Astrocyte (in vitro differentiated cells and primary cell): ENCODE data around the gene ADIPOR2. TPM values are rescaled to one million over a fixed set of nuclear protein-coding genes. Genes with fewer than 3 reads are reported as not detected.

Experiments used
- DNase-seq: peaks from one replicate; pipeline ENCODE4 v3.0.0-alpha.2; 2010; ENCODE audit warnings: low read depth
- FAIRE-seq: peaks from 2 replicates; lab custom pipeline; 2011; peaks lifted over from hg19 to GRCh38; lab: Jason Lieb, UNC
- H2AFZ ChIP-seq: 2 replicates; pipeline ENCODE4 v1.6.0; 2012; ENCODE audit warnings: low read depth, low read length, inconsistent platforms
- H3K27ac ChIP-seq: 2 replicates; pipeline ENCODE4 v1.5.1; 2011; ENCODE audit warnings: low read depth, low read length, inconsistent platforms
- H3K27me3 ChIP-seq: 2 replicates; pipeline ENCODE4 v1.6.0; 2011; ENCODE audit warnings: low read length, inconsistent platforms; ENCODE audit not compliant: insufficient read depth
- H3K36me3 ChIP-seq: 2 replicates; pipeline ENCODE4 v1.5.1; 2011; ENCODE audit warnings: low read length, inconsistent platforms; ENCODE audit not compliant: insufficient read depth
- H3K4me1 ChIP-seq: 2 replicates; pipeline ENCODE4 v1.5.1; 2011; ENCODE audit warnings: low read length, inconsistent platforms; ENCODE audit not compliant: insufficient read depth
- H3K4me2 ChIP-seq: 2 replicates; pipeline ENCODE4 v1.6.0; 2012; ENCODE audit warnings: low read length, inconsistent platforms
- H3K4me3 ChIP-seq: 2 replicates; pipeline ENCODE4 v1.5.1; 2011; ENCODE audit warnings: low read depth, mild to moderate bottlenecking, low read length, inconsistent platforms; ENCODE audit not compliant: insufficient read depth
- H3K79me2 ChIP-seq: 2 replicates; pipeline ENCODE4 v1.6.0; 2012; ENCODE audit warnings: mild to moderate bottlenecking, low read length, inconsistent platforms; ENCODE audit not compliant: insufficient read depth
- H3K9ac ChIP-seq: 2 replicates; pipeline ENCODE4 v1.6.0; 2012; ENCODE audit warnings: mild to moderate bottlenecking, low read length, inconsistent platforms
- H3K9me3 ChIP-seq: 2 replicates; pipeline ENCODE4 v1.5.1; 2012; ENCODE audit warnings: low read depth, mild to moderate bottlenecking, low read length, inconsistent platforms; ENCODE audit not compliant: insufficient read depth
- H4K20me1 ChIP-seq: 2 replicates; pipeline ENCODE4 v1.6.0; 2012; ENCODE audit warnings: low read length, inconsistent platforms; ENCODE audit not compliant: insufficient read depth
- H3K27ac Mint-ChIP-seq: one replicate; pipeline ENCODE4 v1.8.0; 2021; ENCODE audit warnings: mild to moderate bottlenecking, mixed read lengths; ENCODE audit not compliant: unreplicated experiment
- H3K27me3 Mint-ChIP-seq: one replicate; pipeline ENCODE4 v1.8.0; 2021; ENCODE audit warnings: low read depth, mixed read lengths; ENCODE audit not compliant: unreplicated experiment
- H3K36me3 Mint-ChIP-seq: one replicate; pipeline ENCODE4 v1.8.0; 2021; ENCODE audit warnings: low read depth, mixed read lengths; ENCODE audit not compliant: unreplicated experiment
- H3K4me1 Mint-ChIP-seq: one replicate; pipeline ENCODE4 v1.8.0; 2021; ENCODE audit warnings: low read depth, mixed read lengths; ENCODE audit not compliant: unreplicated experiment
- H3K4me3 Mint-ChIP-seq: one replicate; pipeline ENCODE4 v1.8.0; 2021; ENCODE audit warnings: mild to moderate bottlenecking, moderate library complexity, mixed read lengths; ENCODE audit not compliant: unreplicated experiment
- H3K9me3 Mint-ChIP-seq: one replicate; pipeline ENCODE4 v1.8.0; 2021; ENCODE audit warnings: mild to moderate bottlenecking, mixed read lengths; ENCODE audit not compliant: unreplicated experiment
- CTCF ChIP-seq: IDR thresholded peaks from 2 replicates; pipeline ENCODE4 v1.5.1; 2011; ENCODE audit warnings: low read depth, mild to moderate bottlenecking, inconsistent platforms, low read length, moderate library complexity; ENCODE audit not compliant: insufficient read depth
- EZH2 ChIP-seq: IDR thresholded peaks from 2 replicates; pipeline ENCODE4 v1.6.1; 2012; ENCODE audit warnings: mild to moderate bottlenecking, low read length, inconsistent platforms; ENCODE audit not compliant: insufficient read depth
- total RNA-seq: library from RNA; stranded (reverse); gene quantifications from 2 replicates; pipeline ENCODE4 v1.2.1, GENCODE V29; 2021

Gene ADIPOR2
- total RNA-seq, 1 donor from 2014 or later = 56.6 TPM

- Mint-ChIP-seq H3K27me3 (peaks cover 25% of the 10 kb centered on the region), H3K4me1 (peaks cover 20% of the 10 kb centered on the region), H3K36me3 (no peaks in the 10 kb centered on the region), H3K9me3 (peaks cover 8% of the 10 kb centered on the region), H3K4me3 (peak overlapping the region; percentile 34), H3K27ac (no peak overlapping the region)
- H3K27me3 ChIP-seq = peaks cover 27% of the 10 kb centered on the region
- no peaks in the 10 kb centered on the region for H3K36me3 ChIP-seq
- DNase-seq (no peak), FAIRE-seq (no peak)
- no peaks in the 10 kb centered on the region for H3K79me2 ChIP-seq
- TF ChIP-seq EZH2 (no peak), CTCF (no peak)
- H4K20me1 ChIP-seq = no peaks in the 10 kb centered on the region
- no peak overlapping the region for H3K4me3 ChIP-seq
- no peaks in the 10 kb centered on the region for H3K9me3 ChIP-seq
- peaks cover 24% of the 10 kb centered on the region for H3K4me1 ChIP-seq
- H2AFZ ChIP-seq = no peak overlapping the region
- no peak overlapping the region for H3K27ac ChIP-seq
- H3K4me2 ChIP-seq = no peak overlapping the region
- no peak overlapping the region for H3K9ac ChIP-seq
Observed at GRCh38 chr12:1814266-1814665, 123.4 kb downstream of the ADIPOR2 start.

- Histone ChIP-seq H3K27ac (no peak overlapping the region), H3K4me2 (no peak overlapping the region), H3K36me3 (no peaks in the 10 kb centered on the region), H3K4me1 (peaks cover 20% of the 10 kb centered on the region), H3K27me3 (peaks cover 34% of the 10 kb centered on the region), H3K79me2 (no peaks in the 10 kb centered on the region), H3K4me3 (no peak overlapping the region), H3K9me3 (no peaks in the 10 kb centered on the region), H2AFZ (no peak overlapping the region), H4K20me1 (no peaks in the 10 kb centered on the region), H3K9ac (no peak overlapping the region)
- no peak for TF ChIP-seq CTCF
- no peak for TF ChIP-seq EZH2
- Mint-ChIP-seq H3K36me3 (no peaks in the 10 kb centered on the region), H3K4me3 (no peak overlapping the region), H3K9me3 (peaks cover 8% of the 10 kb centered on the region), H3K27me3 (peaks cover 32% of the 10 kb centered on the region), H3K27ac (no peak overlapping the region), H3K4me1 (peaks cover 17% of the 10 kb centered on the region)
- no peak for DNase-seq
- FAIRE-seq = no peak
Observed at GRCh38 chr12:1815108-1815507, 124.2 kb downstream of the ADIPOR2 start.

- no peaks in the 10 kb centered on the region for H3K79me2 ChIP-seq
- H2AFZ ChIP-seq = no peak overlapping the region
- H3K4me1 Mint-ChIP-seq = peaks cover 14% of the 10 kb centered on the region
- peaks cover 8% of the 10 kb centered on the region for H3K9me3 Mint-ChIP-seq
- H3K27ac Mint-ChIP-seq = no peak overlapping the region
- FAIRE-seq = no peak
- no peaks in the 10 kb centered on the region for H3K36me3 ChIP-seq
- no peak overlapping the region for H3K4me3 ChIP-seq
- H3K27me3 Mint-ChIP-seq = peaks cover 42% of the 10 kb centered on the region
- peaks cover 43% of the 10 kb centered on the region for H3K27me3 ChIP-seq
- DNase-seq = no peak
- H3K4me2 ChIP-seq = no peak overlapping the region
- H3K9me3 ChIP-seq = no peaks in the 10 kb centered on the region
- H3K4me3 Mint-ChIP-seq = no peak overlapping the region
- H3K27ac ChIP-seq = no peak overlapping the region
- H3K36me3 Mint-ChIP-seq = no peaks in the 10 kb centered on the region
- TF ChIP-seq EZH2 (peak; percentile 20), CTCF (no peak)
- H3K9ac ChIP-seq = no peak overlapping the region
- peaks cover 10% of the 10 kb centered on the region for H3K4me1 ChIP-seq
- H4K20me1 ChIP-seq = no peaks in the 10 kb centered on the region
Observed at GRCh38 chr12:1815814-1816729, 125.2 kb downstream of the ADIPOR2 start.
